Uterus (tissue), 4 donors: ENCODE data around the gene TNNI2. TPM values are rescaled to one million over a fixed set of nuclear protein-coding genes. Genes with fewer than 3 reads are reported as not detected.

Source experiments
- DNase-seq, 2 donors: peaks; one replicate each; pipeline ENCODE4 v3.0.0-alpha.2; 2019 to 2020
- H3K27ac ChIP-seq, 2 donors: fragments of 200-600 bp; sonication (generic); 1 replicate in 1 of 2; 2 replicates in 1 of 2; pipeline ENCODE4 v1.5.1; 2016 to 2018
- H3K27me3 ChIP-seq, 2 donors: fragments of 200-600 bp; sonication (generic); one replicate each; pipeline ENCODE4 v1.5.1; 2018 to 2019; ENCODE audit warnings: control low read depth in 1 of 2
- H3K36me3 ChIP-seq, 2 donors: fragments of 200-600 bp; sonication (generic); one replicate each; pipeline ENCODE4 v1.5.1; 2019; ENCODE audit warnings: control low read depth in 1 of 2
- H3K4me1 ChIP-seq, 2 donors: fragments of 200-600 bp; sonication (generic); one replicate each; pipeline ENCODE4 v1.5.1; 2018 to 2019; ENCODE audit warnings: control low read depth in 1 of 2
- H3K4me3 ChIP-seq, 2 donors: fragments of 200-600 bp; sonication (generic); 1 replicate in 1 of 2; 2 replicates in 1 of 2; pipeline ENCODE4 v1.5.1; 2018 to 2019; ENCODE audit warnings: mild to moderate bottlenecking in 1 of 2
- H3K9me3 ChIP-seq, 2 donors: fragments of 200-600 bp; sonication (generic); one replicate each; pipeline ENCODE4 v1.5.1; 2019; ENCODE audit warnings: control low read depth in 1 of 2
- CTCF ChIP-seq, 4 experiments: fragments of 200-600 bp in 2 of 4; fragments of 450-650 bp in 2 of 4; sonication (generic) in 2 of 4; IDR thresholded peaks; one replicate each; pipeline ENCODE4 v1.5.1; 2016 to 2019; ENCODE audit warnings: antibody characterized with exemption in 4 of 4, mild to moderate bottlenecking in 2 of 4, moderate library complexity in 1 of 4
- POLR2A ChIP-seq, 2 donors: fragments of 450-650 bp; IDR thresholded peaks; one replicate each; pipeline ENCODE4 v1.6.1; 2016; ENCODE audit warnings: antibody characterized with exemption in 2 of 2, mild to moderate bottlenecking in 1 of 2, moderate library complexity in 1 of 2
- intact Hi-C: fragments of 100-400 bp; cut with DNase I; formaldehyde crosslinking; loops from one replicate; pipeline ENCODE4 v1.15.1; 2023; ENCODE audit warnings: low total_unique reads
- total RNA-seq, 4 donors: library from RNA; depleted of rRNA in 3 of 4; stranded (reverse); fragments of >200 nt in 3 of 4; gene quantifications; one replicate each; pipeline versions ENCODE4 v1.1.0 to v1.2.4, GENCODE V29; 2014 to 2023
- donor health status: DM: yes; HTN: yes; CAD: no.

TNNI2 gene
- total RNA-seq, 4 donors from 2014 or later, result 0.95 to 1.5 TPM; not detected in 2

DNA sequence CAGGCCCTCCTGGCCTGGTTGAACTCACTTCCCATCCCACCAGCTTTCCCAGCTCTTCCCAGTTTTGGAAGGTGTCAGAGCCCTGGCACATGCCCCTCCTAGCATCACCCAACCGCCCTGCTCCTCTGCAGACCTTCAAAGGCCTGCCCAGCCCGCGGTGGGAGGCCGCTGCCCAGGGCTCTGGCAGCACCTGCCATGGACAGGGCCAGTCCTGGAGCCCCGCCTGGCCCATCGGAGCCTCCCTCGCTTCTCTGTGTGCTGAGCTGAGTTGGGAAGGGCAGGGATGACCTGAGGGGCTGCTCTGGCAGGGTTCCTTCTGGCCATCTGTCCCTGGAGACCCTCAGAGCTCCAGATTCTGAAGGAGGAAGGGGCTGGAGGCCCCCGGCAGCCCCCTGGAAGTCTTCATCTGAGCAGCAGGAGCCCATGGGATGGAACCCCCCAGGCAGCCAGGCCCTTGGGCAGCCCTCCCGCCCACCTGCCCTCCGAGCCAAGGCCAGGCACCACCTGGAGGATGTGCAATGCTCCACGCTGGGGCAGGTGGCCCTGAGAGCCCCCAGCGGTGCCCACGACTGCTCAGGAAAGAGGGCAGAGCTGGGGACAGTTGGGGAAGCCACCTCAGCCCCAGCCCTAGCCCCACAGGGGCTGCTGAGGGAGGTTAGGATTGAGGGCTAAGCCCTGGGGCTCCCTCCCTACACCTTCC lies 17.7 kb downstream of the TNNI2 start:
- Histone ChIP-seq H3K27me3 (no peaks in the 10 kb centered on the region), H3K4me3 (no peak overlapping the region), H3K9me3 (no peaks in the 10 kb centered on the region), H3K27ac (no peak overlapping the region), H3K36me3 (no peaks in the 10 kb centered on the region), H3K4me1 (no peaks in the 10 kb centered on the region)
- no peak for DNase-seq
- TF ChIP-seq CTCF (IDR thresholded peaks at IDR 0.05) (no peak), POLR2A (IDR thresholded peaks at IDR 0.05) (no peak)
- intact Hi-C loops, result no loop called here

DNA sequence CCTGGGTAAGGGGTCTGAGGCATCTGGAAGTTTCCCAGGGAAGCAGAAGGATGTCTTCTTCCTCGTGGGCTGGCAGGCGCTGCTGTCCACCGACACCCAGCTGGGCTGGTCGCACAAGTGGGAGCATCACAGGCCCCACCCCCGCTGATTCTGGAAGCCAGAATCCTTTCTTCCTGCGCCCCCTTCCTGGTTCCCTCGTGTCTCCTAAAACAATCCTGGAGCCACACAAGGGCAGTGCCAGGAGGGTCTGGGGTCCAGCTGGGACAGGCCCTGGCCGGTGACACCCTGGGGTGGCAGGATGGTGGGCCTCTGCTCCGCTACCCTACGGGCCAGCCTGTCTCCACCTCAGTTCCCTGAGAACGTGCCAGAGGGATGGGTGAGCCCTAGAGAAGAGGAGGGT lies 18.3 kb downstream of the TNNI2 start:
- DNase-seq, result no peak
- Histone ChIP-seq H3K36me3 (no peaks in the 10 kb centered on the region), H3K4me1 (no peaks in the 10 kb centered on the region), H3K27ac (no peak overlapping the region), H3K9me3 (no peaks in the 10 kb centered on the region), H3K27me3 (no peaks in the 10 kb centered on the region), H3K4me3 (no peak overlapping the region)
- no peak for TF ChIP-seq CTCF (IDR thresholded peaks at IDR 0.05)
- no peak for TF ChIP-seq POLR2A (IDR thresholded peaks at IDR 0.05)
- intact Hi-C loops, result no loop called here

DNA sequence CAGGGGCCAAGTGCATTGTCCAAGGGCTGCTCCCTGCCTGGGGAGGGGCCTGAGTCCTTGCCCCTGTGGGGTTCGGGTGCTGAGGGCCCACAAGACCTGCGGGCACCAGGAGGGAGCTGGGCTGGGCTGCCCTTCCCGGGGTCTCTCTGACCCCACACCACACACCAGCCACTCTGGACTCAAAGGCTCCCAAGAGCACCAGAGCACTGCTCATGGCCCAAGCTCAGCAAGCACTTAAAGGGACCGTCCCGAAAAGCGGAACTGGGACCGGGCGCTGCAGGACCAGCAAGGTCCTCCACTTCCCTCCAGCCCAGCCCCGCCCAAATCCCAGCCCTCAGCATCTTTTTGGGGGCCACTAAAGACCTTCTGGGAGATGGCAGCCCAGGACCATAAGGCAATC lies 19.4 kb downstream of the TNNI2 start:
- Histone ChIP-seq H3K4me1 (no peaks in the 10 kb centered on the region), H3K4me3 (no peak overlapping the region), H3K9me3 (no peaks in the 10 kb centered on the region), H3K36me3 (no peaks in the 10 kb centered on the region), H3K27me3 (no peaks in the 10 kb centered on the region), H3K27ac (no peak overlapping the region)
- DNase-seq, result no peak
- intact Hi-C loops, result no loop called here
- TF ChIP-seq CTCF (IDR thresholded peaks at IDR 0.05), result no peak
- no peak for TF ChIP-seq POLR2A (IDR thresholded peaks at IDR 0.05)

GRCh38 chr11:1858576-1858975 lies 19.8 kb downstream of the TNNI2 start:
- Histone ChIP-seq H3K4me1 (no peaks in the 10 kb centered on the region), H3K4me3 (no peak overlapping the region), H3K9me3 (no peaks in the 10 kb centered on the region), H3K27ac (no peak overlapping the region), H3K27me3 (no peaks in the 10 kb centered on the region), H3K36me3 (no peaks in the 10 kb centered on the region)
- intact Hi-C loops, result no loop called here
- no peak for TF ChIP-seq CTCF (IDR thresholded peaks at IDR 0.05)
- no peak for TF ChIP-seq POLR2A (IDR thresholded peaks at IDR 0.05)
- DNase-seq, result no peak

DNA sequence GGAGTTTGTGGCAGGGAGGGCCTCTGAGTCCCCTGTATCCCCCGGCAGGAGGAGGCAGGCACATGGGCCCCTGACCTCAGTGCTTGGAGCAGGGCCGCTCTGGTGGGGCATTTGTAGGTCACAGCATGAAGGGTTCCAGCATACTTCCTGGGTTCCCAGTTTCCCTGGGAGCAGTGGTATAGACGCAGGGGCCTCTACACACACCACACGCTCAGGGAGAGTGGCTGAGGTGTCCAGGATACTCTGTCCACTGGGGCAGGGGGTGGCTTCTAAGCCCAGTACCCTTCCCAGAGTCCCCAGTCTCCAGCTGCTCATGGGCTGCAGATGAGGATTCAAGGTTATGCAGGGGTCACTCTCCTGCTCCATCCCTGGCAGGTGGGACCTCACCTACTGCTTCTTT lies 20.2 kb downstream of the TNNI2 start:
- no peaks in the 10 kb centered on the region for H3K4me1 ChIP-seq
- TF ChIP-seq POLR2A (IDR thresholded peaks at IDR 0.05) (no peak), CTCF (IDR thresholded peaks at IDR 0.05) (no peak)
- no peaks in the 10 kb centered on the region for H3K27me3 ChIP-seq
- no peak for DNase-seq
- H3K4me3 ChIP-seq, result no peak overlapping the region
- no peak overlapping the region for H3K27ac ChIP-seq
- H3K36me3 ChIP-seq, result no peaks in the 10 kb centered on the region
- intact Hi-C loops, result no loop called here
- H3K9me3 ChIP-seq, result no peaks in the 10 kb centered on the region
